Right cardiac atrium (tissue), 5 donors: ENCODE measurements around the gene SLC1A1. TPM values are rescaled to one million over a fixed set of nuclear protein-coding genes. Genes with fewer than 3 reads are reported as not detected.

Experiments
- ATAC-seq, 2 donors: fragments of 200-7000 bp; cut with Tn5 transposase; one replicate each; pipeline versions ENCODE4 v1.8.0 to v1.9.1; 2020; ENCODE audit warnings: moderate library complexity in 2 of 2, mild to moderate bottlenecking in 1 of 2
- DNase-seq, 3 donors: peaks; one replicate each; pipeline ENCODE4 v3.0.0-alpha.2; 2020
- H3K27ac ChIP-seq: one replicate; pipeline ENCODE4 v1.5.1; 2013; ENCODE audit warnings: mild to moderate bottlenecking, low read length, control low read depth, moderate library complexity
- H3K27me3 ChIP-seq: one replicate; pipeline ENCODE4 v1.6.1; 2013; ENCODE audit not compliant: control insufficient read depth, insufficient read depth
- H3K4me1 ChIP-seq: one replicate; pipeline ENCODE4 v1.6.1; 2013; ENCODE audit warnings: low read length; ENCODE audit not compliant: control insufficient read depth, insufficient read depth
- H3K4me3 ChIP-seq: one replicate; pipeline ENCODE4 v1.5.1; 2013; ENCODE audit warnings: low read length, control low read depth
- H3K9me3 ChIP-seq: one replicate; pipeline ENCODE4 v1.6.1; 2013; ENCODE audit warnings: low read length; ENCODE audit not compliant: control insufficient read depth
- WGBS: extraction: QIAGEN DNeasy Blood & Tissue Kit; methylation state at CpG from one replicate; pipeline ENCODE4 v1.1.7; 2013; 5-methylcytosine and 5-hydroxymethylcytosine counted together
- intact Hi-C, 4 donors: fragments of 100-400 bp; cut with DNase I; formaldehyde crosslinking; loops; one replicate each; pipeline versions ENCODE4 v1.11.0 to v1.14.0; 2022 to 2023
- polyA plus RNA-seq: library from polyadenylated mRNA; stranded (reverse); fragments of 200-250 nt; gene quantifications from one replicate; pipeline ENCODE4 v1.2.3, GENCODE V29; 2013
- total RNA-seq, 4 donors: library from RNA; stranded (reverse); fragmentation: NEBNext Ultra II Directional; extraction: Animal tissue kit (Norgen Biotek cat#: 25700); gene quantifications; one replicate each; pipeline ENCODE4 v1.2.1, GENCODE V29; 2021
- donor health status: healthy with polysubstance abuse.
- donor health status: DM: no; HTN: yes; CAD: no.
- donor health status: DM: no; HTN: no; CAD: no.
- donor health status: DM: no; HTN: yes; CAD: no; lungs with severe emphysema.
- donor health status: DM: yes; HTN: yes; CAD: no.

Gene SLC1A1
- total and polyA plus RNA-seq, 5 donors, result 1.1 to 2.1 (median 1.5) TPM

DNA sequence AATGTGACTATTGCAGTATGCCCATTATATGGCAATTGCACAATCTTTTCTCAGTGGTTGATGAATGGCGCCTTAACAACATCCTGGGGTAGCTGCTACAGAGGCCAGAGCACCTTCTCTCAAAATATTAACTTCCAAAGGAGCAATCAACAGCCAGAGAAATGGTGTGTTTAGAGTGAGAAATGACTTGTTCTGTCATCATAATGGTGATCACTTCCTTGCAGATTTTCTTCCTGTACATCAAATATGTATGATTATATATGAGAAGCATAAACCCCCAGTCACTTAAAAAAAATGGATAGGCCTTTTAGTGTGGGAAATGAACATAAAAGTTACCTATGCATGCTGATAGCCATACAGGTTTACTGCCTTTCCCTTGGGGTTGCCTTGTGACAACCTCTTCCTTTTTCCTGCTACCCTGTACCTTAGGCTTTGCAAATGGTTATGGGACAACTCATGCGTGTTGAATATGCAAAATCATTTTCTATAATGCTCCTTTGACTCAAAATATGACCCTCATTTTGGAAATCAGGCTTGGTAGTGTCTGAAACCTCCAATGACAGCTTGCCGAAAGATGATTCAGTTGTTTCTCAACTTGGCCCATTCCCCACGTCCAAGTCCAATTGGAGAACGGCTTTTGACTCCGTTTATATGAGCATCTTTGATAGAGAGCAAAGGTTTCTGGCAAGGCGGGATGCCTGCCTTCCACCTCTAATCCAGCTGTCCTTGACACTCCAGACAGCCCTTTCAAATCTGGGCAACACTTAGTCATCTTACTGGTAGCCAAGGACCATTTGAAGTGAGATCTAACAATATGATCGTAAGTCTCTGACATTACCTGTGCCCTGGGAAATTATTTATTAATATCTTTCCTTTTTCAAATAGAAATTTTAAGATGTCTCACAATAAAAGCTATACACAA, 69.3 kb downstream of the SLC1A1 start:
- no peaks in the 10 kb centered on the region for H3K4me1 ChIP-seq
- DNase-seq, result no peak
- H3K9me3 ChIP-seq, result no peaks in the 10 kb centered on the region
- H3K4me3 ChIP-seq, result no peak overlapping the region
- no peaks in the 10 kb centered on the region for H3K27me3 ChIP-seq
- intact Hi-C loops, result no loop called here
- 66% methylated on average over 8 of the region's 8 CpGs for WGBS
- no peak overlapping the region for H3K27ac ChIP-seq
- ATAC-seq, result no peak

DNA sequence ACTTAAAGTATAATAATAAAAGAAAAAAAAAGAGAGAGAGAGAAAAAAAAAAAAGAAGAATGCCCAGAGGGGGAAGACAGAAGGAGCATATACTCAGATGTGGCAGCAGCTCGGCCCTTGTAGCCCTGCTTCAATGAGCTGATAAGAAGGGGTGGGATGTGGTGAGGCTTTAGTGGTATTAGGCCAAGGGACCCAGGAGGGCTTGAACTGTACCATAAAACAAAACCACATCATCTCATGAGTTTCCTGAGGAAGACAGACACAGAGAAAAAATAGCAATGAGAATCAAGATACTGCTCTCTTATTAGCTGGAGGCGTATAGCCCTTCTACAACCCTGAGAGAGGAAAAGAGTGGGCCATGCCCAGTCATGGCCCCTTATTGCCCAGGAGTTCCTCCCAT, 72.8 kb downstream of the SLC1A1 start:
- intact Hi-C loops, result no loop called here
- 86% methylated on average over 2 of the region's 2 CpGs for whole genome bisulfite sequencing

GRCh38 chr9:4566806-4567205, 76.5 kb downstream of the SLC1A1 start:
- 89% methylated on average over 2 of the region's 2 CpGs for WGBS
- Histone ChIP-seq H3K9me3 (no peaks in the 10 kb centered on the region), H3K27me3 (no peaks in the 10 kb centered on the region), H3K27ac (no peak overlapping the region), H3K4me1 (no peaks in the 10 kb centered on the region), H3K4me3 (no peak overlapping the region)
- DNase-seq (no peak), ATAC-seq (no peak)
- intact Hi-C loops, result no loop called here

More for the DNA sequence above, 72.8 kb downstream of the SLC1A1 start:
- Histone ChIP-seq H3K4me1 (no peaks in the 10 kb centered on the region), H3K9me3 (no peaks in the 10 kb centered on the region), H3K27me3 (no peaks in the 10 kb centered on the region), H3K4me3 (no peak overlapping the region), H3K27ac (no peak overlapping the region)
- DNase-seq (no peak), ATAC-seq (no peak)

DNA sequence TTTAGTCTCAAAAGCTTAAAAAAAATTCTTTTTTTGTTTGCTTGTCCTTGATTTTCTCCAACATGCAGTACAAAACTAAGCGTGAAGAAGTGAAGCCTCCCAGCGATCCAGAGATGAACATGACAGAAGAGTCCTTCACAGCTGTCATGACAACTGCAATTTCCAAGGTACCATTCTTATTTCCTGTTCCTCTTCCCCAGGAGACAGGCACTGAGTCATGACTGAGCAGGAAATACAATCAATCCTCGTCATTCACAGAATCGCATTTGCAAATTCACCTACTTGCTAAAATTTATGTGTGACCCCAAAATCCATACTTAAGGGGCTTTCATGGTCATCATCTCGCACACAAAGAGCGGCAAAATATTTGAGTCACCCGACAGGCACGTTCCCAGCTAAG, 77.3 kb downstream of the SLC1A1 start:
- Histone ChIP-seq H3K9me3 (no peaks in the 10 kb centered on the region), H3K27me3 (no peaks in the 10 kb centered on the region), H3K4me3 (no peak overlapping the region), H3K27ac (no peak overlapping the region), H3K4me1 (no peaks in the 10 kb centered on the region)
- 84% methylated on average over 8 of the region's 8 CpGs for WGBS
- intact Hi-C loops, result no loop called here
- ATAC-seq (no peak), DNase-seq (no peak)

- H3K27ac ChIP-seq, result no peak overlapping the region
- intact Hi-C loops, result no loop called here
- DNase-seq (no peak), ATAC-seq (no peak)
- H3K27me3 ChIP-seq, result no peaks in the 10 kb centered on the region
- no peak overlapping the region for H3K4me3 ChIP-seq
- H3K9me3 ChIP-seq, result no peaks in the 10 kb centered on the region
- H3K4me1 ChIP-seq, result no peaks in the 10 kb centered on the region
These were observed 78.8 kb downstream of the SLC1A1 start for GRCh38 chr9:4569101-4569500.

- H3K9me3 ChIP-seq, result no peaks in the 10 kb centered on the region
- intact Hi-C loops, result no loop called here
- H3K27me3 ChIP-seq, result no peaks in the 10 kb centered on the region
- H3K4me3 ChIP-seq, result no peak overlapping the region
- no peak for ATAC-seq
- H3K4me1 ChIP-seq, result no peaks in the 10 kb centered on the region
- no peak overlapping the region for H3K27ac ChIP-seq
- no peak for DNase-seq
- WGBS, result 61% methylated on average over 5 of the region's 5 CpGs
These were observed 82.0 kb downstream of the SLC1A1 start for GRCh38 chr9:4572184-4572826.

- no peak overlapping the region for H3K4me3 ChIP-seq
- intact Hi-C loops, result no loop called here
- no peak overlapping the region for H3K27ac ChIP-seq
- DNase-seq, result no peak
- no peaks in the 10 kb centered on the region for H3K4me1 ChIP-seq
- ATAC-seq, result no peak
- H3K9me3 ChIP-seq, result no peaks in the 10 kb centered on the region
- no peaks in the 10 kb centered on the region for H3K27me3 ChIP-seq
- WGBS, result 79% methylated on average over 4 of the region's 4 CpGs
These were observed 82.9 kb downstream of the SLC1A1 start for GRCh38 chr9:4573176-4573575.

DNA sequence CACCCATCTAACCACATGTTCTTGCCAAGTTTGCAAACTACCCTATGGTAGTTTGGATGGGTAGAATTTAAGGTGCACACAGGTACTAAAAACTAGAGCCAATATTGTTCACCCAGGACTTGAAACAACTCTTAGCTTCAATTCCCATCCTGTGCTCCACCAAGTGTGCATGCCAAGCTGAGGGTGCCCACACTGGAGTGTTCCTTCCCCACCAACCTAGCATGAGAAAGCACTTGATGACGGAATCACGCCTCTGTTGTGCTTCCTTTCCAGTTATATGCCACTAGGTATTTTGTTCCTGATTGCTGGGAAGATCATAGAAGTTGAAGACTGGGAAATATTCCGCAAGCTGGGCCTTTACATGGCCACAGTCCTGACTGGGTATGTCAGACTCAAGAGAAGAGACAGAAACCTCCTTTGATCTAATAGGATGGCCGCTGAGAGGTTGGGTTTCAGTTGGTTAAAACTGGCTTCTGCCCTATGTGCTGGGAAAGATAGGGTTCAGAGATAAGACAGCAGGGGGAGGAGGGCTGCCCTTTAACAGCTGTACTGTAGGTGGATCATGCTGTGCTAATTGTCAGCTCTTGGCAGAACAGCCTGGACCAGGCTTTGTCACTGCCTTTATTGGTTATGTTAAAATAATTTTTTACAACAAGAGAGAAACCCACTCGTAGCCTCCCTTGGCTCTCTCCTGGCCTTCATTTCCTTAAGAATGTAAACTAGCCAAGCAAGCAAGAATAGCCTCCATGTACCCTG, 83.5 kb downstream of the SLC1A1 start:
- WGBS, result 83% methylated on average over 5 of the region's 5 CpGs
- H3K27ac ChIP-seq, result no peak overlapping the region
- no peaks in the 10 kb centered on the region for H3K27me3 ChIP-seq
- ATAC-seq, result no peak
- no peaks in the 10 kb centered on the region for H3K4me1 ChIP-seq
- DNase-seq, result no peak
- intact Hi-C loops, result no loop called here
- no peaks in the 10 kb centered on the region for H3K9me3 ChIP-seq
- H3K4me3 ChIP-seq, result no peak overlapping the region

- H3K9me3 ChIP-seq, result no peaks in the 10 kb centered on the region
- no peaks in the 10 kb centered on the region for H3K27me3 ChIP-seq
- DNase-seq, result no peak
- whole genome bisulfite sequencing, result 90% methylated on average over 7 of the region's 7 CpGs
- no peak overlapping the region for H3K27ac ChIP-seq
- intact Hi-C loops, result no loop called here
- H3K4me3 ChIP-seq, result no peak overlapping the region
- no peaks in the 10 kb centered on the region for H3K4me1 ChIP-seq
- no peak for ATAC-seq
These were observed 84.5 kb downstream of the SLC1A1 start for GRCh38 chr9:4574657-4575243.

GRCh38 chr9:4575997-4576396, 85.7 kb downstream of the SLC1A1 start:
- intact Hi-C loops, result no loop called here
- H3K4me1 ChIP-seq, result peaks cover under 1% of the 10 kb centered on the region
- 81% methylated on average over 8 of the region's 8 CpGs for WGBS
- H3K27me3 ChIP-seq, result no peaks in the 10 kb centered on the region
- H3K9me3 ChIP-seq, result no peaks in the 10 kb centered on the region
- no peak for ATAC-seq
- no peak overlapping the region for H3K4me3 ChIP-seq
- H3K27ac ChIP-seq, result no peak overlapping the region
- DNase-seq, result no peak

GRCh38 chr9:4576448-4576847, 86.2 kb downstream of the SLC1A1 start:
- intact Hi-C loops, result no loop called here
- Histone ChIP-seq H3K4me1 (peaks cover 4% of the 10 kb centered on the region), H3K27me3 (no peaks in the 10 kb centered on the region), H3K9me3 (no peaks in the 10 kb centered on the region), H3K4me3 (no peak overlapping the region), H3K27ac (no peak overlapping the region)
- no peak for ATAC-seq
- WGBS, result 75% methylated on average over 8 of the region's 8 CpGs
- DNase-seq, result no peak
